ENCODE measurements around the gene KCNJ14.

Gene KCNJ14

GRCh38 chr19:48489608-48490216 is 34.3 kb downstream of the KCNJ14 start:
- DNase-seq = peak; percentile 81

GRCh38 chr19:48490981-48491792 is 35.8 kb downstream of the KCNJ14 start:
- peak; percentile 63 for DNase-seq

- no peak for DNase-seq
Observed at GRCh38 chr19:48491793-48492123, 36.4 kb downstream of the KCNJ14 start.

- peak; percentile 81 for DNase-seq
Observed at GRCh38 chr19:48492925-48493717, 37.7 kb downstream of the KCNJ14 start.

- no peak for DNase-seq
Observed at GRCh38 chr19:48493718-48494401, 38.5 kb downstream of the KCNJ14 start.

- DNase-seq = no peak
Observed at GRCh38 chr19:48495396-48495795, 40.0 kb downstream of the KCNJ14 start.

GRCh38 chr19:48496959-48497727 is 41.8 kb downstream of the KCNJ14 start:
- DNase-seq = no peak

GRCh38 chr19:48497728-48498594 is 42.6 kb downstream of the KCNJ14 start:
- DNase-seq = no peak

- no peak for DNase-seq
Observed at GRCh38 chr19:48498595-48499311, 43.4 kb downstream of the KCNJ14 start.

- DNase-seq = no peak
Observed at GRCh38 chr19:48499316-48500090, 44.1 kb downstream of the KCNJ14 start.

GRCh38 chr19:48500830-48501493 is 45.6 kb downstream of the KCNJ14 start:
- DNase-seq = no peak

GRCh38 chr19:48501494-48502349 is 46.3 kb downstream of the KCNJ14 start:
- peak; percentile 72 for DNase-seq

GRCh38 chr19:48502350-48503018 is 47.1 kb downstream of the KCNJ14 start:
- DNase-seq = no peak

- DNase-seq = no peak
Observed at GRCh38 chr19:48506138-48506733, 50.9 kb downstream of the KCNJ14 start.

- no peak for DNase-seq
Observed at GRCh38 chr19:48507911-48508439, 52.6 kb downstream of the KCNJ14 start.

GRCh38 chr19:48508729-48509411 is 53.5 kb downstream of the KCNJ14 start:
- no peak for DNase-seq
